Measurements from ENCODE around the gene HSD17B4.
"Not testable (repeated sequence)": the region's sequence is repeated elsewhere in the genome, so short reads cannot be mapped to it uniquely, and the experiment has no call there.

DNA sequence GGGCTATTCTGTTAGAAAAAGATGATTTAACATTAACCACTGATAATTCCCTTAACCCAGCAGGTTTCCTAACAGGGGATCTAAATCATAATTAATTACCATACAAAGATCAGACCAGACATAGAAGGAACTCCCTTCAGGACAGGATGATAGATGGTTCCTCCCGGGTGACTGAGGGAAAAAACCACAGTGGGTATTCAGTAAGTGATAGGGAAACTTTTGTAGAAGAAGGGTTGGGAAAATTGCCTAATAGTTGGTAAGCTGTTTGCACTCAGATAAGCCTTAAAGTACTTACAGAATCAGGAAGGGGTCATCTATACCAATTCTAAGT, 13.7 kb upstream of the HSD17B4 start:
- TF ChIP-seq, protein P1, sequence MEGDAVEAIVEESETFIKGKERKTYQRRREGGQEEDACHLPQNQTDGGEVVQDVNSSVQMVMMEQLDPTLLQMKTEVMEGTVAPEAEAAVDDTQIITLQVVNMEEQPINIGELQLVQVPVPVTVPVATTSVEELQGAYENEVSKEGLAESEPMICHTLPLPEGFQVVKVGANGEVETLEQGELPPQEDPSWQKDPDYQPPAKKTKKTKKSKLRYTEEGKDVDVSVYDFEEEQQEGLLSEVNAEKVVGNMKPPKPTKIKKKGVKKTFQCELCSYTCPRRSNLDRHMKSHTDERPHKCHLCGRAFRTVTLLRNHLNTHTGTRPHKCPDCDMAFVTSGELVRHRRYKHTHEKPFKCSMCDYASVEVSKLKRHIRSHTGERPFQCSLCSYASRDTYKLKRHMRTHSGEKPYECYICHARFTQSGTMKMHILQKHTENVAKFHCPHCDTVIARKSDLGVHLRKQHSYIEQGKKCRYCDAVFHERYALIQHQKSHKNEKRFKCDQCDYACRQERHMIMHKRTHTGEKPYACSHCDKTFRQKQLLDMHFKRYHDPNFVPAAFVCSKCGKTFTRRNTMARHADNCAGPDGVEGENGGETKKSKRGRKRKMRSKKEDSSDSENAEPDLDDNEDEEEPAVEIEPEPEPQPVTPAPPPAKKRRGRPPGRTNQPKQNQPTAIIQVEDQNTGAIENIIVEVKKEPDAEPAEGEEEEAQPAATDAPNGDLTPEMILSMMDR (IDR thresholded peaks at IDR 0.05; ENCODE audit: borderline replicate concordance, extremely low read depth, low read length, poor library complexity, severe bottlenecking) = not testable (repeated sequence)
- not testable (repeated sequence) for TF ChIP-seq EZH2 (IDR thresholded peaks at IDR 0.05; ENCODE audit: borderline replicate concordance, low read depth, low read length, severe bottlenecking)

All from DND-41 (cell line).